Psoas muscle (tissue), 8 donors: ENCODE data around the gene ZDHHC3. TPM values are rescaled to one million over a fixed set of nuclear protein-coding genes. Genes with fewer than 3 reads are reported as not detected.
A peak's percentile ranks its signal among the peaks of the same experiment; 100 is the strongest.

ENCODE experiments used
- ATAC-seq, 4 donors: fragments of 200-7000 bp; cut with Tn5 transposase; one replicate each; pipeline ENCODE4 v1.9.1; 2020; ENCODE audit warnings: moderate library complexity in 3 of 4, mild to moderate bottlenecking in 2 of 4
- DNase-seq, 2 donors: peaks; one replicate each; pipeline ENCODE4 v3.0.0-alpha.2; 2020
- H3K27ac ChIP-seq: fragments of 200-600 bp; one replicate; pipeline ENCODE4 v1.8.0; 2022
- H3K27me3 ChIP-seq, 3 donors: fragments of 200-600 bp in 1 of 3; one replicate each; pipeline versions ENCODE4 v1.6.1 to v1.8.0; 2013 to 2022; ENCODE audit warnings: low read length in 2 of 3, mild to moderate bottlenecking in 2 of 3, moderate library complexity in 1 of 3; ENCODE audit not compliant: insufficient read depth in 3 of 3
- H3K36me3 ChIP-seq, 2 donors: fragments of 200-600 bp in 1 of 2; one replicate each; pipeline versions ENCODE4 v1.6.1 to v1.8.0; 2013 to 2022; ENCODE audit warnings: low read depth in 1 of 2, mild to moderate bottlenecking in 1 of 2, moderate library complexity in 1 of 2; ENCODE audit not compliant: insufficient read depth in 1 of 2
- H3K4me1 ChIP-seq: fragments of 200-600 bp; one replicate; pipeline ENCODE4 v1.8.0; 2022
- H3K4me3 ChIP-seq: fragments of 200-600 bp; one replicate; pipeline ENCODE4 v1.8.0; 2022; ENCODE audit warnings: mild to moderate bottlenecking
- H3K9me3 ChIP-seq: fragments of 200-600 bp; one replicate; pipeline ENCODE4 v1.8.0; 2022
- CTCF ChIP-seq: fragments of 200-600 bp; IDR thresholded peaks from one replicate; pipeline ENCODE4 v1.8.0; 2022; ENCODE audit warnings: antibody characterized with exemption
- WGBS, 3 donors: extraction: QIAGEN DNeasy Blood & Tissue Kit; methylation state at CpG; one replicate each; pipeline versions ENCODE4 v1.1.6 to v1.1.7; 2013; 5-methylcytosine and 5-hydroxymethylcytosine counted together
- intact Hi-C, 2 donors: fragments of 100-400 bp; cut with DNase I; formaldehyde crosslinking; loops; one replicate each; pipeline versions ENCODE4 v1.11.0 to v1.14.2; 2022
- polyA plus RNA-seq, 3 donors: library from polyadenylated mRNA; stranded (reverse); fragments of 200-250 nt; gene quantifications; one replicate each; pipeline ENCODE4 v1.2.3, GENCODE V29; 2013
- total RNA-seq, 4 donors: library from RNA; stranded (reverse); fragmentation: NEBNext Ultra II Directional in 2 of 4; extraction: Animal tissue kit (Norgen Biotek cat#: 25700) in 2 of 4; gene quantifications; one replicate each; pipeline versions ENCODE4 v1.2.1 to v1.2.4, GENCODE V29; 2021 to 2023
- donor health status: healthy with polysubstance abuse.
- donor health status: DM: no; HTN: no; CAD: no; lungs with moderate emphysema.
- donor health status: Bipolar disorder and iron deficiency.
- donor health status: healthy.
- donor health status: DM: yes; HTN: yes; CAD: no.
- donor health status: DM: no; HTN: no; CAD: no.
- donor health status: DM: no; HTN: no; CAD: no.
- donor health status: DM: yes; HTN: yes; CAD: no.

The ZDHHC3 gene
- total and polyA plus RNA-seq, 7 donors, result 22.2 to 58.3 (median 40.8) TPM

GRCh38 chr3:45008117-45008516 lies 32.1 kb upstream of the ZDHHC3 start:
- intact Hi-C loops, result no loop called here
- no peak overlapping the region for H3K4me3 ChIP-seq
- ATAC-seq (peak; percentile 29 to 52 (median 49)), DNase-seq (no peak)
- no peak for TF ChIP-seq CTCF
- no peaks in the 10 kb centered on the region for H3K9me3 ChIP-seq
- peaks cover 0 to 41% of the 10 kb centered on the region in 2 donors for H3K36me3 ChIP-seq
- H3K27ac ChIP-seq, result peak overlapping the region; percentile 46
- H3K4me1 ChIP-seq, result peaks cover 35% of the 10 kb centered on the region
- 95 to 100% (median 100%) methylated on average over 1 of the region's 1 CpG for WGBS, 3 donors
- no peaks in the 10 kb centered on the region for H3K27me3 ChIP-seq

GRCh38 chr3:45007091-45007490 lies 31.1 kb upstream of the ZDHHC3 start:
- Histone ChIP-seq H3K4me1 (peaks cover 34% of the 10 kb centered on the region), H3K36me3 (peaks cover 0 to 45% of the 10 kb centered on the region in 2 donors), H3K9me3 (no peaks in the 10 kb centered on the region), H3K27me3 (no peaks in the 10 kb centered on the region), H3K4me3 (no peak overlapping the region), H3K27ac (peak overlapping the region; percentile 46)
- intact Hi-C loops, result no loop called here
- WGBS, 3 donors, result 59 to 67% (median 66%) methylated on average over 8 of the region's 8 CpGs
- peak in 3 of 4 donors; percentile 22 to 31 (median 24) for ATAC-seq
- no peak for TF ChIP-seq CTCF
- no peak for DNase-seq

- TF ChIP-seq CTCF, result no peak
- no peaks in the 10 kb centered on the region for H3K27me3 ChIP-seq
- intact Hi-C loops, result no loop called here
- peaks cover 3 to 77% of the 10 kb centered on the region in 2 donors for H3K36me3 ChIP-seq
- no peaks in the 10 kb centered on the region for H3K9me3 ChIP-seq
- peak overlapping the region; percentile 46 for H3K27ac ChIP-seq
- DNase-seq (no peak), ATAC-seq (peak in 3 of 4 donors; percentile 55 to 74 (median 64))
- H3K4me3 ChIP-seq, result no peak overlapping the region
- peaks cover 21% of the 10 kb centered on the region for H3K4me1 ChIP-seq
- 46 to 48% (median 47%) methylated on average over 2 of the region's 2 CpGs for WGBS, 3 donors
These were observed 27.9 kb upstream of the ZDHHC3 start for GRCh38 chr3:45003859-45004258.

GRCh38 chr3:45003406-45003805 lies 27.4 kb upstream of the ZDHHC3 start:
- intact Hi-C loops, result no loop called here
- DNase-seq (no peak), ATAC-seq (no peak)
- H3K4me3 ChIP-seq, result no peak overlapping the region
- no peaks in the 10 kb centered on the region for H3K27me3 ChIP-seq
- peaks cover 21% of the 10 kb centered on the region for H3K4me1 ChIP-seq
- peak overlapping the region; percentile 46 for H3K27ac ChIP-seq
- H3K36me3 ChIP-seq, result peaks cover 3 to 81% of the 10 kb centered on the region in 2 donors
- H3K9me3 ChIP-seq, result no peaks in the 10 kb centered on the region
- TF ChIP-seq CTCF, result no peak

GRCh38 chr3:45002720-45003119 lies 26.7 kb upstream of the ZDHHC3 start:
- peaks cover 3 to 81% of the 10 kb centered on the region in 2 donors for H3K36me3 ChIP-seq
- no peaks in the 10 kb centered on the region for H3K9me3 ChIP-seq
- no peak overlapping the region for H3K4me3 ChIP-seq
- peak; percentile 46 to 76 (median 66) for ATAC-seq
- intact Hi-C loops, result no loop called here
- H3K4me1 ChIP-seq, result peaks cover 14% of the 10 kb centered on the region
- DNase-seq, result no peak
- no peak for TF ChIP-seq CTCF
- WGBS, 3 donors, result 19 to 42% (median 20%) methylated on average over 3 of the region's 3 CpGs
- peak overlapping the region; percentile 55 for H3K27ac ChIP-seq
- no peaks in the 10 kb centered on the region for H3K27me3 ChIP-seq
